ENCODE data around the gene C1orf146. TPM values are rescaled to one million over a fixed set of nuclear protein-coding genes. Genes with fewer than 3 reads are reported as not detected.

The C1orf146 gene
- total RNA-seq, 4 donors from 2014 or later: not detected

- Histone ChIP-seq H3K9me3 (peaks cover 0 to 4% (median 0%) of the 10 kb centered on the region in 4 donors), H3K36me3 (no peaks in the 10 kb centered on the region), H3K4me3 (no peak overlapping the region), H3K27me3 (no peaks in the 10 kb centered on the region), H3K27ac (no peak overlapping the region), H3K4me1 (no peaks in the 10 kb centered on the region)
- no peak for DNase-seq
- no peak for TF ChIP-seq POLR2A (IDR thresholded peaks at IDR 0.05)
- no peak for TF ChIP-seq CTCF (IDR thresholded peaks at IDR 0.05)
These were observed 14.6 kb upstream of the C1orf146 start for GRCh38 chr1:92203105-92203504.

- no peaks in the 10 kb centered on the region for H3K4me1 ChIP-seq
These were observed 7.0 kb upstream of the C1orf146 start for GRCh38 chr1:92210701-92211100.

DNA sequence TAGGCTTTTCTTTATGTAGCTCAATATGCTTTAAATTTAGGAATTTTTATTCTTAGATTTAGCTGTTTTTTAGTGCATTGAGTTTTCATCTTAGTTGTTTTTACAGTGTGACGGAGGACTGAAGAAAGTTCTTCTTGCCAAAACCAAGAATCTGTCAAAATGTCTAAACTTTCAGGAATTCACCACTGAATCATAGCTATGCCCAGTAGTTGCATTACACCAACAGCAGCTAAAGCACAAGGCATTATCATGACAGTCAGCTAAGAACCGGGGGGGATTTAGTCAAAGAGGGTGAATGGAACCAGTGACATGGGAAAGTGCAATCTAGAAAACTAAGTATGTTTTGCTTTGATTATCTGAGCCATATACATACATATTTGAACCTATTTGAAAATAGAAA is 6.5 kb upstream of the C1orf146 start:
- H3K4me1 ChIP-seq: no peaks in the 10 kb centered on the region
- no peaks in the 10 kb centered on the region for H3K27me3 ChIP-seq
- H3K36me3 ChIP-seq: no peaks in the 10 kb centered on the region
- H3K4me3 ChIP-seq: no peak overlapping the region
- no peak overlapping the region for H3K27ac ChIP-seq
- DNase-seq: no peak
- H3K9me3 ChIP-seq: peaks cover 0 to 4% (median 0%) of the 10 kb centered on the region in 4 donors
- TF ChIP-seq POLR2A (IDR thresholded peaks at IDR 0.05): no peak
- TF ChIP-seq CTCF (IDR thresholded peaks at IDR 0.05): no peak

More at GRCh38 chr1:92210701-92211100, 7.0 kb upstream of the C1orf146 start:
- Histone ChIP-seq H3K4me3 (no peak overlapping the region), H3K27ac (no peak overlapping the region), H3K9me3 (peaks cover 0 to 4% (median 0%) of the 10 kb centered on the region in 4 donors), H3K36me3 (no peaks in the 10 kb centered on the region), H3K27me3 (no peaks in the 10 kb centered on the region)
- TF ChIP-seq POLR2A (IDR thresholded peaks at IDR 0.05) (no peak), CTCF (IDR thresholded peaks at IDR 0.05) (no peak)
- no peak for DNase-seq

DNA sequence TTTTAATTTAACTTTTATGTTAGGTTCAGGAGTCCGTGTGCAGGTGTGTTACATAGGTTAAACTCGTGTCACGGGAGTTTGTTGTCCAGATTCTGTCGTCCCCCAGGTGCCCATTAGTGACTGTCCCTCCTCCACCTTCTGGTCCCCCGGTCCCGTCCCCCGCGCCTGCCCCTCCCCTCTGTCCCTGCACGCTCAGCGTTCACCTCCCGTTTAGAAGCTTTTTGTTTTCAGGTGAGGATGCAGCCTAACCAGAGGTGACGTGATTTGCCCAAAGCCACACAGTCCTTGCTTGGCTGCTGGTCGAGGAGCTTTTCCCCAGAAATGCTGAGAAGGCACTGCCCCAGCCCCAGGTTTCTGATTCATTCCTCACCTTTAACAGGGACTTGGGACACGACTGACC is 844 bp downstream of the C1orf146 start:
- Histone ChIP-seq H3K4me1 (no peaks in the 10 kb centered on the region), H3K36me3 (no peaks in the 10 kb centered on the region), H3K9me3 (no peaks in the 10 kb centered on the region), H3K4me3 (no peak overlapping the region), H3K27me3 (no peaks in the 10 kb centered on the region), H3K27ac (no peak overlapping the region)
- TF ChIP-seq POLR2A (IDR thresholded peaks at IDR 0.05) (no peak), CTCF (IDR thresholded peaks at IDR 0.05) (no peak)
- no peak for DNase-seq

- no peaks in the 10 kb centered on the region for H3K4me1 ChIP-seq
These were observed 1.3 kb downstream of the C1orf146 start for GRCh38 chr1:92219028-92219427.

More at GRCh38 chr1:92219028-92219427, 1.3 kb downstream of the C1orf146 start:
- H3K9me3 ChIP-seq: no peaks in the 10 kb centered on the region
- DNase-seq: no peak
- TF ChIP-seq POLR2A (IDR thresholded peaks at IDR 0.05): no peak
- TF ChIP-seq CTCF (IDR thresholded peaks at IDR 0.05): no peak
- H3K4me3 ChIP-seq: no peak overlapping the region
- H3K27me3 ChIP-seq: no peaks in the 10 kb centered on the region
- no peak overlapping the region for H3K27ac ChIP-seq
- no peaks in the 10 kb centered on the region for H3K36me3 ChIP-seq
